ENCODE measurements around the gene TP73.

Gene TP73

DNA sequence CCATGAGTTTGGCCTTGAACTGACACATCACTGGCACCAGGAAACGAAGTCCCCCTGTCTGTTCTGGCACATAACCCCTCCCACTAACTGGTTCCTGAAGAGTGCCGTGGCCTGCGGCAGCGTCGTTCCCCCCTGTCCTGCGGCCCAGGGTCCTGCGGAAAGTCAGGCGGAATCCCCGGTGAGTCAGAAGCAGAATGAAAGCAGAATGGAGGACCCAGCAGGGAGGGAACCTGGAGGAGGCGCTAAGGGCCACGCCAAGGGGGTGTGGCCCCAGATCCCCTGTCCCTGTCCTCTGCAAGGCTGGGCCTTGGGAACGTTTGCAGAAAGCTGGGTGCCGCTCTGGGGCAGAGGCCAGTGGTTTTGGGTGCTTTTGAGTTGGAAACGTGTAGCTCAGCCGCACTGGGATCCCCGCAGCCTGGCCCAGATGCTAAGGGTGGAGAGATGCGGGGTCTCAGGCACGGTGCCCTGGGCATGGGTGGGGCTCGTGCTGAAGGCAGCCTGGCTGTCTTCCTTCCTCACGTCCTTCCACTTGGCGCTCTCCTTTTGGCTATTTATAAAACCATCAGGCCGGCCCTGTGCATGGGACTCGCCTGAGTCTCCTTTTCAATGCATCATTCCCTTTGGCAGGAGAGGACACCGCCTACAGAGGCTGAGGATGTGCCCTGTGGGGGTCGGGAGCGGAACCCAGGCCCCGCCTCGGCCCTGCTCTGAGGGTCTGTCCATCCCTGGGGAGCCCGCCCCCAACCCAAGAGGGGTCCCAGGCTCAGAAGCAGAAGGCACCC, 36.2 kb downstream of the TP73 start:
- no peak for TF ChIP-seq SIN3A (IDR thresholded peaks at IDR 0.05; ENCODE audit: borderline replicate concordance, insufficient read depth, low read length)

DNA sequence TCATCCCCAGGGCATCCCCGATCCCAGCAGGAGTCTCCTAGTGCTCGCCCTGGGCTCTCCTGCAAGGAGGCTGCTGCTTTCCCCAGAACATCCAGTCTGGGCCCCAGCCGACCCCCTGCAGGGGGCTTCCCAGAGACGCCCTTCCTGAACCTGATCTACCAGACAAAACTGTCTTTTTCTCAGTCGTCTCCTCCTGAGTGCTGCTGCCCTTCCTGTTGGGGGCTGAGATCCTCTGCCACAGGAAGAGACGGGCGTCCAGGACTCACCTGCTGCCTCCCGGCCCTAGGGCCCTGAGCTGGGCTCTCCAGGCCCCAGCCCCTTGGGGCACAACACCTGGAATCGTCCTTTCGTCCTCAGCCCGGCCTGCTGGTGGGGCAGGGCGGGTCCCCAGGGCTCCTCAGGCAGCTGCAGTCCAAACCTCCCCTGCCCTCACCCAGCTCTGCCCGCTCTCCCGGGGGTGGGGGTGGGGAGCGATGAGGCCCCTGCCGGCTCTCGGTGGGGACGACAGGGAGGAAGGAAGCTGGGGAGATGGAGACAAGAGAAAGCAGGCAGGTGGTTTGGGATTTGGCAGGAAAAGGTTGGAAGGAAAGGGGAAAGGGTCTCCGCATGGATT, 36.9 kb downstream of the TP73 start:
- TF ChIP-seq POLR2AphosphoS5 (IDR thresholded peaks at IDR 0.05; ENCODE audit: low read depth, low read length), result no peak
- no peak for TF ChIP-seq FOXP2 (optimal IDR thresholded peaks at IDR 0.05; ENCODE audit: borderline replicate concordance, extremely low read depth, extremely low read length, insufficient read depth)
- TF ChIP-seq REST (IDR thresholded peaks at IDR 0.05; ENCODE audit: insufficient read depth in 1 of 2, low read depth in 2 of 2, low read length in 2 of 2), result no peak
- no peak for TF ChIP-seq SIN3A (IDR thresholded peaks at IDR 0.05; ENCODE audit: borderline replicate concordance, insufficient read depth, low read length)
- no peak for TF ChIP-seq TAF1 (IDR thresholded peaks at IDR 0.05; ENCODE audit: borderline replicate concordance, insufficient read depth, low read length)

GRCh38 chr1:3690282-3691065, 38.2 kb downstream of the TP73 start:
- TF ChIP-seq FOXP2 (optimal IDR thresholded peaks at IDR 0.05; ENCODE audit: borderline replicate concordance, extremely low read depth, extremely low read length, insufficient read depth) (no peak), POLR2AphosphoS5 (IDR thresholded peaks at IDR 0.05; ENCODE audit: low read depth, low read length) (no peak), TAF1 (IDR thresholded peaks at IDR 0.05; ENCODE audit: borderline replicate concordance, insufficient read depth, low read length) (no peak), REST (IDR thresholded peaks at IDR 0.05; ENCODE audit: insufficient read depth in 1 of 2, low read depth in 2 of 2, low read length in 2 of 2) (no peak), SIN3A (IDR thresholded peaks at IDR 0.05; ENCODE audit: borderline replicate concordance, insufficient read depth, low read length) (no peak)

DNA sequence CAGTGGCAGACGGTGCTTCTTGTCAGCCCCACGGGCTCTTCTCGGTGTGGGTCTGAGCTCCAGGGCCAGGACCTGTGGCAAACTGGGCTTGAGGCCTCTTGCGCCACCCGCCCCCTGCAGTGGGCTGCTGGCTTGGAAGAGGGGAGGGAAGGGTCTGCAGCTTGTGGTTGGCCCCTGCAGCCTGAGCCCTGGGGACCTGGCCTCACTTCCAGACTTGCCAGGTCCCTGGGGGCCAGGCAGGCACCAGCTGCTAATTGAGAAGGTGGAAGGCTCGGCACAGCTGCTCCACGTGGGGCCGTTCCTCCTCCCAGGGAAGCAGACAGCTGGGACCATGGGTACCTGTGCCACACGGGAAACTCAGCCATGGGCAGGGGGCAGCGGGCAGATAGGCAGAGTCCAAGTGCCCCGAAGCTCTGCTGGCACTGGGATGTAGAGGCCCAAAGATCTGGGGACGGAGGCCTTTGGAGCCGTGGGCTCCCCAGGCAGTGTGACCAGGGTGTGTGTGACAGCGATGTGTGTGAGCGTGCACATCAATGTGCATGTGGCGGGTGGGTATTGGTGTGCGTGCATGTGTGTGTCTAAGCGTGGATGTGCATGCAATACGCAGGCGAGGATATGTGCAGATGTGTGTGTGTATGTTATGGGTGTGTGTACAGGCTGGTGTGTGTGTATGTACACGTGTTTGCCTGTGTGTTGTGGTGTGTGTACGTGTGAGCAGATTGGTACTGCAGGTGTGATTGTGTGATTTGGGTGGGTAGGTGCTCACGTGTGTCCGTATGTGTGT, 39.3 kb downstream of the TP73 start:
- TF ChIP-seq SIN3A (IDR thresholded peaks at IDR 0.05; ENCODE audit: borderline replicate concordance, insufficient read depth, low read length) (no peak), REST (IDR thresholded peaks at IDR 0.05; ENCODE audit: insufficient read depth in 1 of 2, low read depth in 2 of 2, low read length in 2 of 2) (no peak), POLR2AphosphoS5 (IDR thresholded peaks at IDR 0.05; ENCODE audit: low read depth, low read length) (no peak), TAF1 (IDR thresholded peaks at IDR 0.05; ENCODE audit: borderline replicate concordance, insufficient read depth, low read length) (no peak)

DNA sequence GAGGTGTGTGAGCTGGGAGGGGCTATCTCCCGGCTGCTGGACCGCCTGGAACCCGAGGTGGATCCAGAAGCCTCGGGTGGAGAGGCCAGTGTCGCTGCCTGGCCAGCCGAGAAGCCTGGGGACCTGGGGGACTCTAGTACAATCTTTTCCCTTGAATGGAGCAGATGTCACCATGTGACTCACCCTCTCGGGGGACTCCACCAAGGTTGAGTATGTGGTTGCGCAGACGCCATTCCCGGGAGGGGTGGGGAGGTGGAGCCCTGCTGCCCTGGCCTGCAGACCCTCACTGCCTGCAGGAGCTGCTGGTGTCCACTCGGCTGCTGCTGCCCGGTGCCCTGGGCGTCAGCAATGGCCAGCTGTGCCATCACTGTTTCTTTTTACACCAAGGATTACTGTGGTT, 40.3 kb downstream of the TP73 start:
- TF ChIP-seq POLR2AphosphoS5 (IDR thresholded peaks at IDR 0.05; ENCODE audit: low read depth, low read length) (no peak), REST (IDR thresholded peaks at IDR 0.05; ENCODE audit: insufficient read depth in 1 of 2, low read depth in 2 of 2, low read length in 2 of 2) (no peak), FOXP2 (optimal IDR thresholded peaks at IDR 0.05; ENCODE audit: borderline replicate concordance, extremely low read depth, extremely low read length, insufficient read depth) (no peak), SIN3A (IDR thresholded peaks at IDR 0.05; ENCODE audit: borderline replicate concordance, insufficient read depth, low read length) (no peak), TAF1 (IDR thresholded peaks at IDR 0.05; ENCODE audit: borderline replicate concordance, insufficient read depth, low read length) (no peak)
